Activated T-helper 17 cell treated with anti-CD3 and anti-CD28 coated beads, Interleukin-2, amount 50 U/mL, for 72 hours (primary cell): ENCODE data around the gene RHOBTB1. TPM values are rescaled to one million over a fixed set of nuclear protein-coding genes. Genes with fewer than 3 reads are reported as not detected.

Source experiments
- ATAC-seq: fragments of 150-1000 bp; cut with Tn5 transposase; replicated peaks from 2 replicates; pipeline ENCODE4 v1.10.0; 2021; ENCODE audit warnings: mild to moderate bottlenecking, moderate library complexity
- H3K27ac Mint-ChIP-seq: one replicate; pipeline ENCODE4 v1.8.0; 2022; ENCODE audit warnings: mixed read lengths
- H3K27me3 Mint-ChIP-seq: one replicate; pipeline ENCODE4 v1.8.0; 2022; ENCODE audit warnings: mixed read lengths
- H3K36me3 Mint-ChIP-seq: one replicate; pipeline ENCODE4 v1.8.0; 2022; ENCODE audit warnings: low read depth, mild to moderate bottlenecking, mixed read lengths
- H3K4me1 Mint-ChIP-seq: one replicate; pipeline ENCODE4 v1.8.0; 2022; ENCODE audit warnings: mixed read lengths
- H3K4me3 Mint-ChIP-seq: one replicate; pipeline ENCODE4 v1.8.0; 2022; ENCODE audit warnings: mild to moderate bottlenecking, mixed read lengths
- H3K9me3 Mint-ChIP-seq: one replicate; pipeline ENCODE4 v1.8.0; 2022; ENCODE audit warnings: mixed read lengths
- total RNA-seq, 2 donors: library from RNA; stranded (reverse); gene quantifications; one replicate each; pipeline ENCODE4 v1.2.3, GENCODE V29; 2022

Gene RHOBTB1
- total RNA-seq, 2 donors from 2014 or later = 0.56 TPM; not detected in 1

DNA sequence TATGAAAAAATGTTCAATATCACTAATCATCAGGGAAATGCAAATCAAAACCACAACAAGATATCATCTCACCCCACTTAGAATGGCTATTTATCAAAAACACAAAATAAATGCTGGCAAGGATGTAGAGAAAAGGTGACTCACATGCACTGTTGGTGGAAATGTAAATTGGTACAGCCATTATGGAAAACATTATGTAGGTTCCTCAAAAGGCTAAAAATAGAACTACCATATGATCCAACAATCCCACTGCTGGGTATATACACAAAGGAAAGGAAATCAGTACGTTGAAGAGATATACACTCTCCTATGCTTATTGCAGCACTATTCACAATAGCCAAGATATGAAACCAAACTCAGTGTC, 115.5 kb downstream of the RHOBTB1 start:
- Mint-ChIP-seq H3K4me3 (no peak overlapping the region), H3K27ac (no peak overlapping the region), H3K36me3 (no peaks in the 10 kb centered on the region), H3K27me3 (peaks cover 13% of the 10 kb centered on the region), H3K4me1 (peaks cover 5% of the 10 kb centered on the region), H3K9me3 (no peaks in the 10 kb centered on the region)
- peak; percentile 42 for ATAC-seq

GRCh38 chr10:60827791-60828488, 116.0 kb downstream of the RHOBTB1 start:
- ATAC-seq = peak; percentile 43
- no peak overlapping the region for H3K4me3 Mint-ChIP-seq
- H3K9me3 Mint-ChIP-seq = no peaks in the 10 kb centered on the region
- H3K27me3 Mint-ChIP-seq = peaks cover 11% of the 10 kb centered on the region
- no peak overlapping the region for H3K27ac Mint-ChIP-seq
- H3K4me1 Mint-ChIP-seq = peaks cover 5% of the 10 kb centered on the region
- H3K36me3 Mint-ChIP-seq = no peaks in the 10 kb centered on the region

GRCh38 chr10:60825520-60825919, 118.5 kb downstream of the RHOBTB1 start:
- no peak for ATAC-seq
- no peaks in the 10 kb centered on the region for H3K9me3 Mint-ChIP-seq
- H3K4me1 Mint-ChIP-seq = peaks cover 5% of the 10 kb centered on the region
- no peaks in the 10 kb centered on the region for H3K36me3 Mint-ChIP-seq
- H3K27ac Mint-ChIP-seq = no peak overlapping the region
- no peak overlapping the region for H3K4me3 Mint-ChIP-seq
- peaks cover 3% of the 10 kb centered on the region for H3K27me3 Mint-ChIP-seq

DNA sequence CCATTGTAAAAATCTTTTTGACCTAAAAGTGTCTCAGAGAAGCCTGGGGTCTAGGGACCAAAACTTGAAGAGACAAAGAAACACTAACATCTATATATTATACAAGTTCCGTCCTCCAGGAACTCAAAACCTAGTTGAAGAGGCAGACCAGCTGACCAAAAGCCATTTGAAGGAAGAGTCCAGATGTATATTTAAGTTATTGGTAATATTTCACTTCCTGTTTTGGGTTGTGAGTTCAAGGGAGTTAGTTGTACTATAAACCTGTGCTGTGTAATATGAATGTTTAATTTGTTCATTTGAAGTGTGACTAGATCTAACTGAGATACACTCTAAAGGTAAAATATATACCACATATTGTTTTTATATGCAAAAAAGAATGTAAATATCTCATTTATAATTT, 120.7 kb downstream of the RHOBTB1 start:
- H3K27ac Mint-ChIP-seq = no peak overlapping the region
- H3K36me3 Mint-ChIP-seq = no peaks in the 10 kb centered on the region
- no peak for ATAC-seq
- H3K9me3 Mint-ChIP-seq = no peaks in the 10 kb centered on the region
- H3K4me1 Mint-ChIP-seq = peaks cover 5% of the 10 kb centered on the region
- H3K27me3 Mint-ChIP-seq = peaks cover 3% of the 10 kb centered on the region
- H3K4me3 Mint-ChIP-seq = no peak overlapping the region

DNA sequence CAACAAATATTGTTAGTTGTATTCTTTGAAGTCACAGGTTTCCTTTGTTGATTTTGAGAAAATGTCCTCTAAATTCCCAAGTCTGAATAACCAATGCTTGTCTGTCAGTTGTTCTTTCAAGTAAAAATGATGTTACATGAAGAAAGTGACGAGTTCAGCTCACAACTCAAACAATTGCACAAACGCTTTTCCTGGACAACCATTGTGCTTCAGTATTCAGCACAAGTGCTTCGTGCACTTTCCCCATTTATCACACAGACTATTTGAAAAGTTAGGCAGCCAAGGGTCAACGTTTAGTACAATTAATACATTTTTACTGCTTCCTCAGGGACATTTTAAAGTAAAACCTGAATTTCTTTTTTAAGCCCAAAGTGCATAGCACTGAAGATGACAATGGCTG, 121.2 kb downstream of the RHOBTB1 start:
- no peak for ATAC-seq
- Mint-ChIP-seq H3K4me1 (peaks cover 2% of the 10 kb centered on the region), H3K27ac (no peak overlapping the region), H3K4me3 (no peak overlapping the region), H3K36me3 (no peaks in the 10 kb centered on the region), H3K9me3 (no peaks in the 10 kb centered on the region), H3K27me3 (peaks cover 1% of the 10 kb centered on the region)

DNA sequence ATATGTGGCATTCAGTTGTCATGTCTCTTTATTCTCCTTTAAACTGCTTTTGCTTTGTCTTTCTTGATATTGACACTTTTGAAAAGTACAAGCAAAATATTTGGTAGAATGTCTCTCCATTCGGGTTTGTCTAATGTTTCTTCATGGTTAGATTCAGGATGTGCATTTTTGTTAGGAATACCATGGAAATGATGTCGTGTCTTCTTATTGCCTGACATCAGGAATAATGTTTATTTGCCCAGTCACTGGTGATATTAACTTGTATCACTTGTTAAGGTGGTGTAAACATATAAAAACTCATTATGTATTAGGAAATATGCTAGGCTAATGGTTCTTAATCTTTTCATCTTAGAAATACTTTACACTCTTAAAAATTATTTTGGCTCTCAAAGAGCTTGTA, 122.3 kb downstream of the RHOBTB1 start:
- Mint-ChIP-seq H3K36me3 (no peaks in the 10 kb centered on the region), H3K27me3 (no peaks in the 10 kb centered on the region), H3K4me3 (no peak overlapping the region), H3K9me3 (no peaks in the 10 kb centered on the region), H3K27ac (no peak overlapping the region), H3K4me1 (no peaks in the 10 kb centered on the region)
- no peak for ATAC-seq

- Mint-ChIP-seq H3K27me3 (no peaks in the 10 kb centered on the region), H3K9me3 (no peaks in the 10 kb centered on the region), H3K36me3 (no peaks in the 10 kb centered on the region), H3K4me1 (no peaks in the 10 kb centered on the region), H3K27ac (no peak overlapping the region), H3K4me3 (no peak overlapping the region)
- ATAC-seq = peak; percentile 43
These were observed 123.8 kb downstream of the RHOBTB1 start for GRCh38 chr10:60820093-60820754.

Other genes with a start within 250 kb of the RHOBTB1 start
- gene CDK1, start 165.7 kb downstream of the RHOBTB1 start, total RNA-seq = 100 to 1,000 TPM; 104 to 110 TPM